HCT116 (cell line): ENCODE measurements around the gene POMT1.

Experiments
- CEBPB ChIP-seq: IDR thresholded peaks from 2 replicates; pipeline ENCODE4 v1.6.1; 2012; ENCODE audit warnings: low read depth
- CTCF ChIP-seq, 3 experiments: fragments of 200-600 bp in 1 of 3; sonication (generic) in 1 of 3; IDR thresholded peaks in 2 of 3; conservative IDR thresholded peaks in 1 of 3; 2 replicates each; pipeline ENCODE4 v1.5.1; 2012 to 2017; ENCODE audit warnings: low read depth in 2 of 3, low read length in 2 of 3, antibody characterized with exemption in 1 of 3, borderline replicate concordance in 1 of 3, control low read depth in 1 of 3, mild to moderate bottlenecking in 1 of 3, mixed read lengths in 1 of 3, mixed run types in 1 of 3, moderate library complexity in 1 of 3; ENCODE audit not compliant: insufficient read depth in 1 of 3
- EGR1 ChIP-seq: IDR thresholded peaks from 2 replicates; pipeline ENCODE4 v1.6.1; 2012; ENCODE audit warnings: low read depth
- FOSL1 ChIP-seq: IDR thresholded peaks from 2 replicates; pipeline ENCODE4 v1.6.1; 2012; ENCODE audit warnings: low read depth
- JUND ChIP-seq: IDR thresholded peaks from 2 replicates; pipeline ENCODE4 v1.6.1; 2012
- MAX ChIP-seq: IDR thresholded peaks from 2 replicates; pipeline ENCODE4 v1.6.1; 2012
- POLR2A ChIP-seq: IDR thresholded peaks from 2 replicates; pipeline ENCODE4 v1.7.0; 2011; ENCODE audit warnings: borderline replicate concordance; ENCODE audit not compliant: insufficient read depth, insufficient read length; ENCODE audit errors: extremely low read depth
- POLR2AphosphoS5 ChIP-seq: IDR thresholded peaks from 2 replicates; pipeline ENCODE4 v1.6.1; 2011; ENCODE audit warnings: mild to moderate bottlenecking, low read depth, low read length, moderate library complexity
- REST ChIP-seq: IDR thresholded peaks from 2 replicates; pipeline ENCODE4 v1.6.1; 2012; ENCODE audit warnings: low read depth
- SIN3A ChIP-seq: IDR thresholded peaks from 2 replicates; pipeline ENCODE4 v1.6.1; 2012; ENCODE audit warnings: low read depth
- SP1 ChIP-seq: IDR thresholded peaks from 2 replicates; pipeline ENCODE4 v1.6.1; 2012; ENCODE audit warnings: low read depth
- ZBTB33 ChIP-seq: IDR thresholded peaks from 2 replicates; pipeline ENCODE4 v1.6.1; 2011; ENCODE audit warnings: mild to moderate bottlenecking, low read length, moderate library complexity; ENCODE audit not compliant: insufficient replicate concordance; ENCODE audit errors: extremely low read depth
- ZFX ChIP-seq: fragments of 450-650 bp; IDR thresholded peaks from 2 replicates; pipeline ENCODE4 v1.6.1; 2017
- ZNF274 ChIP-seq: fragments of 200-500 bp; sonication (Bioruptor generic); IDR thresholded peaks from 2 replicates; pipeline ENCODE4 v1.6.1; 2014; ENCODE audit warnings: mild to moderate bottlenecking, low read depth, low read length, inconsistent platforms

- no peak for TF ChIP-seq POLR2A
- no peak for TF ChIP-seq SIN3A
- TF ChIP-seq CTCF (IDR thresholded peaks at IDR 0.05 in 2 of 3, conservative IDR thresholded peaks at IDR 0.05 in 1 of 3; ENCODE audit: borderline replicate concordance in 1 of 3, insufficient read depth in 1 of 3, low read depth in 2 of 3, low read length in 2 of 3): no peak
- TF ChIP-seq POLR2AphosphoS5: no peak
- no peak for TF ChIP-seq MAX
- TF ChIP-seq ZBTB33: no peak
- TF ChIP-seq CEBPB: no peak
- TF ChIP-seq SP1: no peak
- no peak for TF ChIP-seq ZNF274
- no peak for TF ChIP-seq EGR1
- no peak for TF ChIP-seq FOSL1
- TF ChIP-seq REST: no peak
- TF ChIP-seq JUND: no peak
- TF ChIP-seq ZFX: no peak
Observed at GRCh38 chr9:131523086-131523388, 20.3 kb downstream of the POMT1 start.
